Subcutaneous adipose tissue (tissue), 4 donors: Measurements from ENCODE around the gene MAPK14. TPM values are rescaled to one million over a fixed set of nuclear protein-coding genes. Genes with fewer than 3 reads are reported as not detected.

ENCODE experiments used
- CTCF ChIP-seq: fragments of 450-650 bp; IDR thresholded peaks from one replicate; pipeline ENCODE4 v1.5.1; 2016; ENCODE audit warnings: low read depth, mild to moderate bottlenecking, control low read depth, antibody characterized with exemption, moderate library complexity
- total RNA-seq, 4 donors: library from RNA; depleted of rRNA; stranded (reverse); fragments of >200 nt; gene quantifications; one replicate each; pipeline ENCODE4 v1.1.0, GENCODE V29; 2016

MAPK14 gene
- total RNA-seq, 4 donors from 2014 or later: 78.2 to 96.5 (median 88.8) TPM

DNA sequence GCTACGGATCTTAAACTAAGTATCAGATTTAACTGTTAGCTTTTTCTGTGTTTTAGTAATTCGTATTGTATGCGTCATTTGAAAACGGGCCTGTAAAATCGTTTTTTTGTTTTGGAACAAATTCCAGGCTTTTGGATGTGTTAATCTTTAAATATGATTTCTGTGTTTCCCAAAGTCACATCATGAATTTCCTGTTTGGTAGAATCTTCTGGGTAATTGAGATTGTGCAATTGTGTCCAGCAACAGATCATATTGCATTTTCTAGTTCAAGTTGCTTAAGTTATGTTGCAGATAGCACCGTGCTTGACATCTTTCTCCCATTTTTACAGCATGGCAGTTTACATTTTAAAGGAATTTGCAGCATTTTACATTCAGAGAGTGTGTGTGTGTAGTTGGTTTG lies 1.9 kb downstream of the MAPK14 start:
- TF ChIP-seq CTCF: no peak

- TF ChIP-seq CTCF: no peak
These were observed 4.7 kb downstream of the MAPK14 start for GRCh38 chr6:36032261-36032660.

GRCh38 chr6:36033935-36034334 lies 6.3 kb downstream of the MAPK14 start:
- TF ChIP-seq CTCF: no peak

GRCh38 chr6:36034441-36034840 lies 6.8 kb downstream of the MAPK14 start:
- TF ChIP-seq CTCF: no peak

GRCh38 chr6:36035225-36035624 lies 7.6 kb downstream of the MAPK14 start:
- no peak for TF ChIP-seq CTCF

- TF ChIP-seq CTCF: no peak
These were observed 10.7 kb downstream of the MAPK14 start for GRCh38 chr6:36038120-36038876.

- no peak for TF ChIP-seq CTCF
These were observed 11.5 kb downstream of the MAPK14 start for GRCh38 chr6:36039112-36039511.
